ENCODE results near the gene GRM2.

GRCh38 chr3:51678186-51678585 is 28.7 kb upstream of the GRM2 start:
- TF ChIP-seq POLR2A (IDR thresholded peaks at IDR 0.05) (no peak), CTCF (IDR thresholded peaks at IDR 0.05) (no peak)

All from body of pancreas (tissue), 4 donors.